Right ventricle myocardium superior (tissue), 1 donor: ENCODE measurements around the gene ZNF827. TPM values are rescaled to one million over a fixed set of nuclear protein-coding genes. Genes with fewer than 3 reads are reported as not detected.

ENCODE experiments used
- ATAC-seq: fragments of 200-7000 bp; cut with Tn5 transposase; one replicate; pipeline ENCODE4 v1.9.1; 2020; ENCODE audit warnings: mild to moderate bottlenecking; ENCODE audit not compliant: poor library complexity
- DNase-seq: peaks from one replicate; pipeline ENCODE4 v3.0.0-alpha.2; 2020
- intact Hi-C: fragments of 100-400 bp; cut with DNase I; formaldehyde crosslinking; loops from one replicate; pipeline ENCODE4 v1.11.2; 2022
- long read RNA-seq: library from polyadenylated mRNA; unstranded; transcript quantifications from one replicate; pipeline ENCODE4 v2.0.0, GENCODE V29; 2021
- total RNA-seq: library from RNA; stranded (reverse); fragmentation: NEBNext Ultra II Directional; extraction: Animal tissue kit (Norgen Biotek cat#: 25700); gene quantifications from one replicate; pipeline ENCODE4 v1.2.1, GENCODE V29; 2021
- donor health status: DM: no; HTN: yes; CAD: no; lungs with severe emphysema.

ZNF827 gene, protein sequence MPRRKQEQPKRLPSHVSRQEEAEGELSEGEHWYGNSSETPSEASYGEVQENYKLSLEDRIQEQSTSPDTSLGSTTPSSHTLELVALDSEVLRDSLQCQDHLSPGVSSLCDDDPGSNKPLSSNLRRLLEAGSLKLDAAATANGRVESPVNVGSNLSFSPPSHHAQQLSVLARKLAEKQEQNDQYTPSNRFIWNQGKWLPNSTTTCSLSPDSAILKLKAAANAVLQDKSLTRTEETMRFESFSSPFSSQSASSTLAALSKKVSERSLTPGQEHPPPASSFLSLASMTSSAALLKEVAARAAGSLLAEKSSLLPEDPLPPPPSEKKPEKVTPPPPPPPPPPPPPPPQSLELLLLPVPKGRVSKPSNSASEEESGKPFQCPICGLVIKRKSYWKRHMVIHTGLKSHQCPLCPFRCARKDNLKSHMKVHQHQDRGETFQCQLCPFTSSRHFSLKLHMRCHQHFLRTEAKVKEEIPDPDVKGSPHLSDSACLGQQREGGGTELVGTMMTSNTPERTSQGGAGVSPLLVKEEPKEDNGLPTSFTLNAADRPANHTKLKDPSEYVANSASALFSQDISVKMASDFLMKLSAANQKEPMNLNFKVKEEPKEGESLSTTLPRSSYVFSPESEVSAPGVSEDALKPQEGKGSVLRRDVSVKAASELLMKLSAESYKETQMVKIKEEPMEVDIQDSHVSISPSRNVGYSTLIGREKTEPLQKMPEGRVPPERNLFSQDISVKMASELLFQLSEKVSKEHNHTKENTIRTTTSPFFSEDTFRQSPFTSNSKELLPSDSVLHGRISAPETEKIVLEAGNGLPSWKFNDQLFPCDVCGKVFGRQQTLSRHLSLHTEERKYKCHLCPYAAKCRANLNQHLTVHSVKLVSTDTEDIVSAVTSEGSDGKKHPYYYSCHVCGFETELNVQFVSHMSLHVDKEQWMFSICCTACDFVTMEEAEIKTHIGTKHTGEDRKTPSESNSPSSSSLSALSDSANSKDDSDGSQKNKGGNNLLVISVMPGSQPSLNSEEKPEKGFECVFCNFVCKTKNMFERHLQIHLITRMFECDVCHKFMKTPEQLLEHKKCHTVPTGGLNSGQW
- total RNA-seq = 13.0 TPM
- long read RNA-seq, partial matches to known transcripts = 7 of 8 reads
- long read RNA-seq, other reads (novel, unspliced or antisense) = 1 of 8 reads

DNA sequence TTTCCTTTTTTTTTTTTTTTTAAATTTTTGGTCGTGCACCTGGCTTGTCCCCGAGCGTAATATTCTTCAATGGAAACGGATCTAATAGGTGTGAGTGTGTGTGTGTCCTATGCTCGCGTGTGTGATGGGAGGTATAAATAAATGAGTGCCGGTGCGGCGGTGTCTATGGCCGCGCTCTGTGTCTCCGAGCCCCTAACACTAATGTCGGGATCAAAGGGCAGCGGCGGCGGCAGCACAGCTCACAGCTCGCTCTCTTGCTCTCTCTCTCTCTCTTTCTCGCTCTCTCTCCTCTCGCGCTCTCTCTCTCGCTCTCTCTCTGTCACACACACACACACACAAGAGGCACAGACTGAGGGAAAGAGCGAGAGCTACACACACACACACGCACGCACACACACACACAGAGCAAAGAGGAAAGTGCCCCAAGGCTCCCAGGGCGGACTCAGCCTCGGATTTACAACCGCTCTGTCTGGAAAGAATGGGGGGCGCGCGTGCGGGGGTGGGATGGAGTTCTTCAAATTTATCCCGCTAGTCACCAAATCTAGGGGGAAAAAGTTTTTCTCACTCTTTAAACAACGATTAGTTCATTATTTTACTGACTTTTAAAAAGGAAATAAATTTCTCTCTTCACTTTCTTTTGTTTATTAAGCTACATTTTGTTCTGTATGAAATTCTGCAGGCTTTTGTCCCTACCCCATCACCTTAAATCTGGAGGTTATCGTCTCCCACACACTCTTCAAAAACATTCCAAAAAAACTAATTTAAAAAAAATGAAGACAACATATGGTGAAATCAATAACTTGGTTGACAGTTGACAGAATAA is at the start of gene ZNF827:
Gene ZNF827, minus strand, starts transcription at position 206 of the 823 bp plus-strand sequence. CDS start 416 bp downstream, outside the sequence.
- ATAC-seq = peak; percentile 58
- intact Hi-C loops = loop anchor here (10.0 kb wide), 1 partner anchor 236 kb away; the partner anchor contains the start of gene LSM6
- DNase-seq = peak; percentile 76

DNA sequence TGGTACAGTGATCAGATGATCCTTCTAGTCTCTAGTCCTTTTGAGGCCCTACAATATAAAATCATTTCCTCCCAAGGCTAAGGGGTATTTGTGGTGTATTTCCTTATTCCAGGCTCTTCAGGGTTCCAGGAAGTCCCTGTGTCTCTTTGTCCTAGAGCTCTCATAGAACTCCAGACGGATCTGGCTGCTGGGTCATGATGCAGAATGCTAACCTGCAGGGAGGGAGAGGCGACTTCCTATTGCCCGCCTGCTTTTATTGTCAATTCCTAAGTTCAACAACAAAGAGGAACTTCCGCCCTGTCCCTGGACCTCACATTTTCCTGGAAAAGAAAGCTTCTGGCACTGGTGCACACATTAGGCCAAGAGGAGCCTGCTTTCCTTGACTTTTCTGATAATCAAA is 45.9 kb upstream of the ZNF827 start:
- no peak for ATAC-seq
- intact Hi-C loops = no loop called here
- no peak for DNase-seq

DNA sequence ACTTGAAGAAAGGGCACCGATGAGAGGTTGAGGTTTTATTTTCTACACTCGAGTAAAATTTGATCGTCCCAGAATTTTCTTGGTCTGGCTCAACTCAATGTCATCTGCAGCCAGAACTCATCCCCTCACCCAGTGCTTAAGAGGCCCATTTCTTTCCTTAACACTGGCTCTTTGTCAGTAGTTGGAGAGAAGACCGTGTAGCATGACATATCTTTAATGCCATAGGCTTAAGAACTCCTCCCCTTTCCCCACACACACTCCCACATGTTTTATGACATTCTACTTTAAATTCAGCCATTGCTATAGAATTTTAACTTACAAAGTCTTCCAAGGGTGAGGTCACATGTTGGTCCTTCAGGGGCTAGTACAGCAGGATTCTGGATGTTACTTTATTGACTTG is 44.2 kb upstream of the ZNF827 start:
- intact Hi-C loops = no loop called here
- ATAC-seq = no peak

DNA sequence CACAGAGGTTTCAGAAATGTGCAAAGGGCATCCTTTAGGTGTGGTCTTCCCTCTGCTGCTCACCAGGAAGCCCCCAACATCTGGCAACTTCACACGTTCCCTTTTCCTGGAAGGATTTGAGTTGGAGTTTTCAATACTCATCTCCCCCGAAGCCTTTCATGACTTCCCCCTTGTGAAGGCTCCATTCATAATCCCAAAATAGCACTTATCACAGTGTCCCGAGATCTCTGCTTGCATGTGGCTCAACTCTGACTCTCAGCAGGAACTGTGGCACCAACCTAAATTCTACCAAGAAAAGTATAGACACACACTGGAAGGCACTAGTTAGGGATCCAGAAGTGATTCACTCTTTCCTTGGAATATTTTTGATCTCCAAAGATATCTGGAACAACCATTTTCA is 40.5 kb upstream of the ZNF827 start:
- no peak for DNase-seq
- intact Hi-C loops = no loop called here
- peak; percentile 68 for ATAC-seq

More for the DNA sequence above, 44.2 kb upstream of the ZNF827 start:
- DNase-seq = no peak

DNA sequence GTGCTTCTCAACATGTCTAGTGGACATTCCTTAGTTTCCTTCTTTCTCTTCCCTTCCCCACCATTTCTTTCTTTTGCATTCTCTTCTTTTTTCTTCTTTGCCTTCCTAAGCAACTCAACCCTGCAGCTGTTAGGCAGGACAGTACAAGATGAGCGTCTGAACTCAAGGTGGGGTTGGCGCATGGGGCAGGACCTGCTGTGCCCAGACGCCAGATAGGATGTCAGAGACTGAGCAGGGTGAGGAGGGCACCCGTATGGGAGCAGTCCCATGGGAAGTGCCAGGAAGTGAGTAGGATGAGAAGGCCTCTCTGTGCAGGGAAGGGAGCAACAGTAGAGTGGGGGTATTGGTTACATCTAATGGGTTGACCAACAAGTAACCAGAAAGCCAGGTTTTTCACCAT is 38.1 kb upstream of the ZNF827 start:
- no peak for DNase-seq
- no peak for ATAC-seq
- intact Hi-C loops = no loop called here

DNA sequence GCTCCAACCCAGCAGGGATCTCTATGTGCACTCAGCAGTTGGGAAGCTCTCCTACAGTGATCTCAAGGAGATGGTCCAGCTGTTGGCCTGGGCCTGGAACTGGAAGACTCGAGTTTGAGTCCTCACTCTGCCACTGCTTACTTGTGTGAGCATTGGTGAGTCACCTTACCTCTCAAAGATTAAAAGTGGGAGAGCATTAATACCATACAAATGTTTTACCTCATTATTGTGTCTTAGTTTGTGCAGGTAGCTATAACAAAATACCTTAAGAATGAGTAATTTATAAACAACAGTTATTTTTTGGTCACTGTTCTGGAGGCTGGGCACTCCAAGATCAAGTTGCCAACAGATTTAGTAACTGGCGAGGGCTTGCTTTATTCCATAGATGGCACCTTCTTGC is 21.4 kb upstream of the ZNF827 start:
- ATAC-seq (no peak), DNase-seq (no peak)
- intact Hi-C loops = no loop called here

DNA sequence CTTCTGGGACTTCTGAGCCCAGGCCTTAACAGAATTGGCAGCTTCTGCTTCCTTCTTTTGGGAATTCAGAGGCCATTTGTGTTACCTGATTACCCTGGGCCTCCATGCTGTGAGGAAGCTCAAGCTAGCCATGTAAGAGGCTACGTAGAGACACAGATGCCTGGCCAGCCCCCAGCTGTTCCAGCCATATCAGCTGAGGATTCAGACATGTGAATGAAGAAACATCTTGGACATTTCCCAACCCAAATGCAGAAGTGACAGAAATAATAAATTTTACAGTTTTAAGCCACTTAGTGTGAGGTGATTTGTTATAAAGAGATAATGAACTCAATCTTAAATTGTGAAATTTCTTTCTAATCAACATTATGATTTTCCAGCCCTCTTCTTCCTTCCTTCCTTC is 18.7 kb upstream of the ZNF827 start:
- no peak for ATAC-seq

DNA sequence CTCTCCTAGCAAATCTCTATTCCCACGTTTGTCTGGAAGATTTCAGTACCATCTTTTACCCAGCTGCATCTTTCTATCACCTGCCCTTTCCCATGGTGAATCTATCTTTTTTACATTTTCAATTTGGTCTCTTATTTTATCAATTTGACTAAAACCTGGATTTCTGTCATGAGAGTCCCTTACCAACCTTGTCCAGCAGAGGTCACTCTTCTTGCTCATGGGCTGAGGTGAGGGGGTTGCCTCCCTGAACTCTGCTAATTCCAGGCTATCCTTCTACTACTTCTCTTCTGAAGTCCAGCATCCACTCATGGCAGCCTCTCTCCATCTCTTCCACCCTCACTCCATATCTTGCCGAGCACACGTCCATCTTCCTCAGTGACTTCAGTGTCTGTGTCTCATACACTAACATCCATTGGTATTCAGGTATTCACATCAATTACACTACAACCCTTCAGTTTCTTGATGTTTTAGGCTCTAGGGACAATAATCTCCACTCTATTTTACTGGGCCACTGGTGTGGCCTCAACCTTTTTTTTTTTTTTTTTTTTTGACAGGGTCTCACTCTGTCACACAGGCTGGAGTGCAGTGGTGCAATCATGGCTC is 17.8 kb upstream of the ZNF827 start:
- no peak for ATAC-seq
- intact Hi-C loops = no loop called here
- DNase-seq = no peak

More for the DNA sequence above, 18.7 kb upstream of the ZNF827 start:
- intact Hi-C loops = no loop called here
- no peak for DNase-seq

DNA sequence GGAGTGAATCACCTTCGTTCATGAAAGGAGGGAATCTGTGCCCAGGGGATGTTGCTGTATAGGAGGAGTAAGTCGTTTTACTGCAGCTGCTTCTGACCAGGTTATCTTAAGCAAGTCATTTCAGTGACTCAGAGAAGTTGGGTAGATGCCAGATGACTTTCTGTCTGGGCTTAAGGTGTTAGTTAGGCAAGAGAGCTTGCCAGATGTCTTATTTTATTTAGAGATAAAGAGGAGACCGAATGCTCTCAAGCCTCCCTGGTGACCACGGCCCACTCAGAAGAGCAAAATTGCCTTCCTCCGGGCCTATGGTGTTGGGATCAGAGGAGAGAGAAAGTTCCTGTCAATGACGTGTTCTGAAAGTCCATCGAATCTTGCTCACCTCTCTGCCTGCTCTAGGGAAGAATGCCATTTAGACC is 16.3 kb upstream of the ZNF827 start:
- intact Hi-C loops = no loop called here
- ATAC-seq = no peak
- no peak for DNase-seq

DNA sequence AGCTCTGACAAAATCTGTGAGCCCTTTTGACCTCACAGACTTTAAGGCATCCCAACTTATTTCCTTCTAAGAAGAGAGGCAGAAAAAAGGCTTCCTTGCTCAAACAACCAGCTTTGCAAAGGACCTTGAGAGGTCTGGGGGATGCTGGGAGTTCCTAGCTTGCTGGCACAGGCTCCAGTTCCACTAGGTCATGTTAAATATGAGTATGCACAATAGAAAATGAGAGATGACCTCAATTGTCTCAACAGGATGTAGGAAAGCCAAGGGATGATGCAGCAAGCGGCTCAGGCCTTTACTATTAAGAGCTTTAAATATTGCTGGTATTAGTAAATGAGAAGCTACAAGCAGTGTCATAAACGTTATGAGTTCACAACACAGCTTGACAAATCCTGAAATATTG is 13.3 kb upstream of the ZNF827 start:
- intact Hi-C loops = no loop called here
- no peak for DNase-seq
- ATAC-seq = no peak

DNA sequence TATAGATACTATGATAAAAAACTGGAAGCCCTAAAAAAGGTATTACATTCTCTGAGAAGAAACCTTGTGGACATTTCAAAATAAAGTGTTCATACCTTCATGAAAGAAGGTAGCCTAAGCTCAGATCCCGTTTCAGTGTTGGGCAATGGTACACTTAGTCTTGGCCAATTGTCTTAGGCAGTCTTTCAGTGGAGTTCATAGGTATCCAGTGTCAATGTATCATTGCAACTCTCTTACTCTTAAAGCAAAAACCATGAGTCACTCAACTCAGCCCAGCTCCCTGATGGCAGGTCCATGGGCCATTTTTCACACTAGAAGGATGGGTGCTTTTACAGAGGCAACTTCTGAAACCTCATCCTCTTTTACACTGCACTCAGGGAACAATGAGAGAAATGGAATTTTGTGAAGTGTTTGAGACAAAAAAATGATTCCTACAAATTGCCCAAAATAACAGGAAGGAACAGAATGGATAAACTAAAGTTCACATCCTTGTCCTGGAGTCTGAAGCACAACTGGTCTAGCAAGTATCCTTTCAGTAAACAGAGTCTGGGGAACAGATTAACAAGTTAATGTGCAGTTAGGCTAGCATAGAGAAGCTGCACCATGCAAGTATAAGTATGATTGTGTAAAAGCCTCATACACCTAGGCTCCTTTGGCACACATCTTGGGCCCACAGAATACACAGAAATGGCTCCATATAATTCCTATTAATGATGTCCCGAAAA is 7.0 kb upstream of the ZNF827 start:
- intact Hi-C loops = no loop called here
- ATAC-seq (no peak), DNase-seq (no peak)

DNA sequence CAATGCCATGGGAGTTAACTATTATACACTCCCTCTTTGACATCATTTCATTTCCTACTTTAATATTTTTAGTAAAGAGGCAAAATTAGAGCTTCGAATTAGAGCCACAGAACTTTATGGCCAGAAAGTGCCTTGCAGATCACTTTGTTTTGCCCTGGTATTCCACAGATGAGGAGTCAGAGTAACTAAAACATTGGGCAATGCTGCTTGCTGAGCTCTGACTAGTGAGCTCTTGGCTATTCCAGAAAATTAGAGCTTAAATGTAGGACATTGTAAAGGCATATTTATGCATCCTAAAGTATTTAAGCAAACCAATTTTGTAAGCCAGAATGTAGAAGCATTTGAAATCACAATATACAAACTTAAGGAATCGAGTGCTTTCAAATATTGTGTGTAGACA is 6.3 kb upstream of the ZNF827 start:
- intact Hi-C loops = no loop called here
- ATAC-seq (no peak), DNase-seq (no peak)

DNA sequence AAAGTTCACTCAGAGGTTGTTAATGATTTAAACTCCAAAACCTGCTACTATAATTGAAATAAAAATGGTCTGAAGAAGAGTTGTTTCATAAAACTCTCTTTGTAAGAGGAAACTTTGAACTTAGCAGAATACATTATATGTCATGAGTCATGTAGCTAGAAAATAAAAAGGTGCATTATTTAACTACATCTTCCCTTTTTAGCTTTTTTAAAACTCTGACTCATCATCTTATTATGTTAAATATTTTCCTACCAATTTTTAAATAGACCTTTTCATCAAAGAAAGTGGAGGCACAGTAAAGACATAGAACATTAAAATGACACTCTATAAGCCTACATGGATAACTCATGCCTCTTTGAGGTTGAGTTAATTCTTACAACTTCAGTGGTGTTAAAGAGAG is 1.2 kb upstream of the ZNF827 start:
- no peak for ATAC-seq
- DNase-seq = no peak
- intact Hi-C loops = loop anchor here (10.0 kb wide), 1 partner anchor 235 kb away; the partner anchor contains the start of gene LSM6

DNA sequence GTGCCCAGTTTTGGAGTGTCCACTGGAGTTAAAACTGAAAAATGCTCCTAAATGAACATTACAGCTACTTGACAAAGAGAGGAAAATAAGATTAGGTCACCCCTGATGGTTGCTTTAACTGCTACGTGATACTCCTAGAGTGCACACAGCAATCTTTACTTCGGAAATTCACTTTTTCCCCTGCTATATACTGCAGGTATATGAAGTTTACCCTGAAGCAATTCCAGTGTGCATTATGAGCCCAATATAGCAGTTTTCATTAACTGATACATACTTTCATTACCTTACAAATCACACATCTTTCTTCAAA is 773 bp upstream of the ZNF827 start:
- intact Hi-C loops = loop anchor here (10.0 kb wide), 1 partner anchor 235 kb away; the partner anchor contains the start of gene LSM6
- no peak for DNase-seq
- ATAC-seq = no peak

DNA sequence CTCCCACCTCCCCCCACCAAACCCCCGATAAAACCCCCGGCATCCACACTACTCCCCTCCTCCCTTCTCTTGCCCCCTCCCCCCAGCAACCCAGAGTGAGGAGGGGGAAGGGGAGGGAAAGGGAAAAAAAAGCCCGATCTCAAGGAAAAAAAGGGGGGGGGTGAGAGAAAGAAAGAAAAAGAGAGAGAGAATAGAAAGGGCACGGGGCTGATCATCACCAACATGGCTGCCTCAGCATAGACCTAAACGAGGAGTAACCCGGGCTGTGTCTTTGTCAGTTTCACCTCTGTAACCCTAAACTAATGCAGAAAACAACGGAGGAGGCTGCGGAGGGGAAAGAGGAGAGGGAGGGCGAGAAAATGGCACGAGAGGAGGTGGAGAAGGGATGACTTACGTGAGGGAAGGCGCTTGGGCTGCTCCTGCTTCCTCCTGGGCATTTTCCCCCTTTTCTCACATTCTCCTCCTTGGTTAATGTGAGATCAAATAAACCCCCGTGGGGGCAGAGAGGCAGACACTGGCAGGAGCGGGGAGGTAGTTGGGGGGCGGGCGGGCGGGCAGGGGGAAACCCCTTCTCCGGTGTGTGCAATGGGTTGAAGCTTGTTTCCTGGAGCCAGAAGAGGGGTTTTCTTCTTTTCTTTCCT is 532 bp downstream of the ZNF827 start:
- intact Hi-C loops = loop anchor here (2.0 to 10.0 kb wide), 2 partner anchors 51 to 237 kb away; partner anchors contain the start of gene LSM6
- ATAC-seq (peak; percentile 23), DNase-seq (no peak)

DNA sequence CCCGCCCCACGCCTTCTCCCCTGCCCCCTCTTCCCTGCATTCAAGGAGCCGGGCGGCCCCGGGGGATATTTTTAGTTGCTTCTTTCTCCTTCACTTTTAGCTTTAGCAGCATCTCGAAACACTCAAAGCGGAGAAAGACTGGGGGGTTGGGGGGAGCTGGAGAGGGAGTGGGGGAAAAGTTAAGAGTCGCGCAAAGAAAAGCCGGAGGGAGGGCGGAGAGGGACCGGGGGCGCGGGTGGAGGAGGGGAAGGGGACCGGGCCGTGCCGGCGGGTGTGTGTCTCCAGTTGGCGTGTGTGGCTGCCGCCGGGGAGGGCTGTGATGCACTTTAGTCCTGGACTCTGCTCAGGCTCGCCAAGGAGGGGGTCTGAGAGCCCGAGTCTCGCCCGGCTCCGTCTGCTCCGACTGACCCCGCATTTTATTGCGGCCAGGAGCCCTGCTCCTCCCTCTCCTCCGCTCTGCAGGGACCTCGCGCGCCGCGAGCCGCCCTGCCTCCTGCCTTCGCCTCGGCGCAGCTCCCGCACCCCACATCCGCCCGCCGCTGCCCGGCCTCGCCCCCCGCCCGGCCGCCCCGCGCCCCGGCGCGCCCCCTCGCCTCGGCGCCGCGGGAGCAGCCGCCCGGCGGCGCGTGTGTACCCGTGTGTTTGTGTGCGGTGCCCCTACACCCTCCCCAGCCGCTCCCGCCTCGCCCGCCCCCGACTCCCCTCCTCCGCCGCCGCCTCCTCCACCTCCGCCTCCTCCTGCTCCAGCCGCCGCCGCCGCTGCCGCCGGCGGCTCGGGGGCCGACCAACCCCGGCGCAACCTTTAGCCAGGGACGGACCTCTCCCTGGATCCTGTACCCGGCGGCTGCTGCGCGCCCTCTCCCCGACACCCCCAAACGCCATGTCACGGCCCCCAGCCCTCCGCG is 1.4 kb downstream of the ZNF827 start:
- peak; percentile 54 for ATAC-seq
- intact Hi-C loops = loop anchor here (2.0 to 10.0 kb wide), 2 partner anchors 50 to 238 kb away; partner anchors contain the start of gene LSM6
- DNase-seq = peak; percentile 75
